DOHH2 (cell line): Measurements from ENCODE around the gene RGS10.

ENCODE experiments used
- H3F3A ChIP-seq: fragments of 200-600 bp; sonication (generic), shearing (Covaris generic); 2 replicates; pipeline ENCODE4 v1.6.0; 2016; ENCODE audit warnings: antibody characterized with exemption, mild to moderate bottlenecking; ENCODE audit not compliant: control insufficient read depth, insufficient read depth
- H3K27ac ChIP-seq: fragments of 200-600 bp; sonication (generic); 2 replicates; pipeline ENCODE4 v1.5.1; 2014; ENCODE audit warnings: low read depth, mild to moderate bottlenecking, low read length, moderate library complexity
- H3K27me3 ChIP-seq: fragments of 200-600 bp; sonication (generic); 2 replicates; pipeline ENCODE4 v1.6.1; 2014; ENCODE audit warnings: mild to moderate bottlenecking, low read length, mixed read lengths; ENCODE audit not compliant: control insufficient read depth
- H3K36me3 ChIP-seq: fragments of 200-600 bp; sonication (generic); 2 replicates; pipeline ENCODE4 v1.6.1; 2014; ENCODE audit warnings: mild to moderate bottlenecking, low read length, moderate library complexity, mixed read lengths; ENCODE audit not compliant: control insufficient read depth
- H3K4me1 ChIP-seq: fragments of 200-600 bp; sonication (generic); 2 replicates; pipeline ENCODE4 v1.6.1; 2014; ENCODE audit warnings: mild to moderate bottlenecking, low read length, mixed read lengths; ENCODE audit not compliant: control insufficient read depth
- H3K4me2 ChIP-seq: fragments of 200-600 bp; sonication (generic); 2 replicates; pipeline ENCODE4 v1.6.0; 2014; ENCODE audit warnings: mild to moderate bottlenecking, low read length, moderate library complexity
- H3K4me3 ChIP-seq: fragments of 200-600 bp; sonication (generic); 2 replicates; pipeline ENCODE4 v1.5.1; 2014; ENCODE audit warnings: mild to moderate bottlenecking, low read length, mixed read lengths
- H3K79me2 ChIP-seq: fragments of 200-600 bp; sonication (generic); 2 replicates; pipeline ENCODE4 v1.6.1; 2014; ENCODE audit warnings: mild to moderate bottlenecking, low read length, mixed read lengths; ENCODE audit not compliant: control insufficient read depth
- H3K9me2 ChIP-seq: fragments of 200-600 bp; sonication (generic); replicated peaks from 2 replicates; pipeline ENCODE4 v1.6.1; 2014; ENCODE audit warnings: mild to moderate bottlenecking, low read length, mixed read lengths; ENCODE audit not compliant: control insufficient read depth
- H3K9me3 ChIP-seq: fragments of 200-600 bp; sonication (generic); 2 replicates; pipeline ENCODE4 v1.6.1; 2014; ENCODE audit warnings: antibody characterized with exemption, low read length, mixed read lengths; ENCODE audit not compliant: control insufficient read depth, insufficient read depth
- H4K20me1 ChIP-seq: fragments of 200-600 bp; sonication (generic); 2 replicates; pipeline ENCODE4 v1.6.0; 2014; ENCODE audit warnings: low read depth, mild to moderate bottlenecking, antibody characterized with exemption, low read length, moderate library complexity; ENCODE audit not compliant: control insufficient read depth, insufficient read depth
- CTCF ChIP-seq: fragments of 200-600 bp; sonication (generic); IDR thresholded peaks from one replicate; pipeline ENCODE4 v1.5.1; 2014; ENCODE audit warnings: antibody characterized with exemption, mild to moderate bottlenecking, low read depth, low read length; ENCODE audit not compliant: poor library complexity, severe bottlenecking
- EZH2phosphoT487 ChIP-seq: fragments of 200-600 bp; sonication (generic); IDR thresholded peaks from 2 replicates; pipeline ENCODE4 v1.6.1; 2017; ENCODE audit warnings: borderline replicate concordance, mild to moderate bottlenecking, antibody characterized with exemption, low read length, moderate library complexity, mixed read lengths

Gene RGS10

GRCh38 chr10:119473771-119474170 is 68.7 kb downstream of the RGS10 start:
- Histone ChIP-seq H3F3A (peaks cover 9% of the 10 kb centered on the region), H3K9me2 (no peaks in the 10 kb centered on the region), H3K36me3 (no peaks in the 10 kb centered on the region), H3K4me2 (no peak overlapping the region), H3K9me3 (peaks cover 11% of the 10 kb centered on the region; the same call in 1 of the 2 replicates), H3K27ac (no peak overlapping the region), H3K79me2 (no peaks in the 10 kb centered on the region), H3K4me3 (no peak overlapping the region), H3K27me3 (no peaks in the 10 kb centered on the region), H4K20me1 (no peaks in the 10 kb centered on the region), H3K4me1 (peaks cover 34% of the 10 kb centered on the region)
- TF ChIP-seq CTCF (no peak), EZH2phosphoT487 (no peak)

GRCh38 chr10:119470920-119471702 is 71.4 kb downstream of the RGS10 start:
- TF ChIP-seq EZH2phosphoT487 (no peak), CTCF (no peak)
- peaks cover 8% of the 10 kb centered on the region for H3K4me1 ChIP-seq

GRCh38 chr10:119469846-119470245 is 72.7 kb downstream of the RGS10 start:
- no peaks in the 10 kb centered on the region for H3F3A ChIP-seq
- TF ChIP-seq CTCF = no peak
- TF ChIP-seq EZH2phosphoT487 = no peak
- no peaks in the 10 kb centered on the region for H3K9me2 ChIP-seq
- 0 out of 2 replicates have a peak, but pooled peaks cover 3% of the 10 kb centered on the region for H3K4me1 ChIP-seq
- H3K36me3 ChIP-seq = no peaks in the 10 kb centered on the region
- no peak overlapping the region for H3K4me2 ChIP-seq
- no peaks in the 10 kb centered on the region for H3K79me2 ChIP-seq
- H3K27me3 ChIP-seq = peaks cover 6% of the 10 kb centered on the region
- no peak overlapping the region for H3K4me3 ChIP-seq
- H3K9me3 ChIP-seq = peaks cover 11% of the 10 kb centered on the region; the same call in 1 of the 2 replicates
- H4K20me1 ChIP-seq = no peaks in the 10 kb centered on the region
- no peak overlapping the region for H3K27ac ChIP-seq

More at GRCh38 chr10:119470920-119471702, 71.4 kb downstream of the RGS10 start:
- no peaks in the 10 kb centered on the region for H3K27me3 ChIP-seq
- H3K9me3 ChIP-seq = peaks cover 11% of the 10 kb centered on the region; the same call in 1 of the 2 replicates
- H3K36me3 ChIP-seq = no peaks in the 10 kb centered on the region
- 0 out of 2 replicates have a peak, but pooled peaks cover 2% of the 10 kb centered on the region for H3F3A ChIP-seq
- H3K4me3 ChIP-seq = no peak overlapping the region
- H3K4me2 ChIP-seq = no peak overlapping the region
- H3K9me2 ChIP-seq = no peaks in the 10 kb centered on the region
- H3K79me2 ChIP-seq = no peaks in the 10 kb centered on the region
- H3K27ac ChIP-seq = no peak overlapping the region
- no peaks in the 10 kb centered on the region for H4K20me1 ChIP-seq
